ENCODE results near the gene RHBDF2.
"Not testable (repeated sequence)": the region's sequence is repeated elsewhere in the genome, so short reads cannot be mapped to it uniquely, and the experiment has no call there.

RHBDF2 gene

GRCh38 chr17:76537578-76538280 lies 36.5 kb upstream of the RHBDF2 start, which contains the start of gene CYGB:
CYGB (minus strand) TSS chr17:76537709; CDS start chr17:76537542, 167 bp downstream.
- no peak for DNase-seq

GRCh38 chr17:76537288-76537577 lies 36.0 kb upstream of the RHBDF2 start:
- DNase-seq: no peak

DNA sequence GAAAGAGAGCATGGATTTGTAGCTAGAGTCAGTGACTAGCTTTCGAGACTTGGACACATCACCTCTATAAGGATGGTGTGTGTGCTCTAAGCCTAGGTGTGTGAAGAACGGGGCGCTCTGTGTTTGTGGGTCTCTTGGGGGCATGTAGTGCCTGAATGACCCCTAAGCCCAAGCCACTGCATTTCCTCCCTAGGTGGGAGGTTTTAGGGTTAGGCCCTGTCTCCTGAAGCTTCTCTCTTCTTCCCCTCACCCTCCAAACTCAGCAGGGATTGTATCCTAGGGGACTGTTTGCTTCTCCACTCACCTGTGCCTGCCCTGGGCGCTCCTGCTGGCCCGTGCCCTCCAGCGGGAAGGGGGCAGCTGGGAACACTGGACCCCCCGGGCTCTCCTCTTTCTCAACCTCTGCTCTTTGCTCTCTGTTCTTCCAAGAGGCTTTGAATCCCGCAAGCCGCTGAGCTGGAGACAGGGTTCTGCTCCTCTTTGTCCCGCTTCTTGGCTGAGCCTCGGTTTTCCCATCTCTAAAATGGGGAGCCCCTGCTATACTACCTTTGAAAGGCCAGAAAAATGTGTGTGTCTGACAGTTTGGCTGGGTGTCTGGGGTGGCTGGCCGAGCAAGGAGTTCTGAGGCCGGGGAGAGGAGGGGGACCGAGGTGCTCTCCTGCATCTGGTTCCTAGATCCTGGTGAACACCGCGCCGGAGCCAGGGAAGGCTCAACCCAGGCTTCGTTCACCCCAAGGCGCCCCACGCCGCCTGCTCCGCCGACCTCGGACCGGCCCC lies 35.5 kb upstream of the RHBDF2 start:
- DNase-seq: no peak

DNA sequence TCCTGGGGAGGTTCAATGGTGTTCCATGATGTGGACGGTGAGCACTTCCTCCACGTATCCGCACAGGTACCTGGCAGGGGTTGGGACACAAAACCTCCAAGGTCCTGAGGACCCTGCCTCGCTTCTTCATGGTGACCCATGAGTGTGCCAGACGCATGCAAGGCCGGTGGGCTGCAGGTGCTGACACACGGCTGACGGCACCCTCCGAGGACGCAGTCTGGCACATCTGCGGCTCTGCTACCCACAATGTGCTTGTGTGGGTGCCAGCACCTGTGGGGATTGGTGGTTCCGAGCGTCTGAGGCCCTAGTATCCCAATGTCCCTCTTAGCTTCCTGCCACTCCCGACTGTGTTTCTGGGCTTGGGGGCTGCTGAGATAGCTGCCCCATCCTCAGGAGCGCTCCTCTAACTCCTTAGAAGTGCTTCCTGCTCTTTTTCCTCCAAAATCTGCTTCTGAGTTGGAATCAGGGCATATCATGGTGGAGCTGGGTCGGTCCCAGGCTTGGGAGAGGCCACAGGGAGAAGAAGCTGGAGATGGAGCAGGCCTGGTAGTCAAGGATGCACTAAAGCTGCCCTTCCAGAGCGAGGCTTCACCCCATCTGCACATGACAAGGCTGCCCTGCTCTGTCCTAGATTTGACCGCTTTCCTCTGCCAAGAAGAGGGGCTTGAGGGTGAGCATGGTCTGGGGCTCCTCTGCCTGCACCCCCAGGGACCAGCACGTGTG lies 34.7 kb upstream of the RHBDF2 start:
- DNase-seq: no peak

DNA sequence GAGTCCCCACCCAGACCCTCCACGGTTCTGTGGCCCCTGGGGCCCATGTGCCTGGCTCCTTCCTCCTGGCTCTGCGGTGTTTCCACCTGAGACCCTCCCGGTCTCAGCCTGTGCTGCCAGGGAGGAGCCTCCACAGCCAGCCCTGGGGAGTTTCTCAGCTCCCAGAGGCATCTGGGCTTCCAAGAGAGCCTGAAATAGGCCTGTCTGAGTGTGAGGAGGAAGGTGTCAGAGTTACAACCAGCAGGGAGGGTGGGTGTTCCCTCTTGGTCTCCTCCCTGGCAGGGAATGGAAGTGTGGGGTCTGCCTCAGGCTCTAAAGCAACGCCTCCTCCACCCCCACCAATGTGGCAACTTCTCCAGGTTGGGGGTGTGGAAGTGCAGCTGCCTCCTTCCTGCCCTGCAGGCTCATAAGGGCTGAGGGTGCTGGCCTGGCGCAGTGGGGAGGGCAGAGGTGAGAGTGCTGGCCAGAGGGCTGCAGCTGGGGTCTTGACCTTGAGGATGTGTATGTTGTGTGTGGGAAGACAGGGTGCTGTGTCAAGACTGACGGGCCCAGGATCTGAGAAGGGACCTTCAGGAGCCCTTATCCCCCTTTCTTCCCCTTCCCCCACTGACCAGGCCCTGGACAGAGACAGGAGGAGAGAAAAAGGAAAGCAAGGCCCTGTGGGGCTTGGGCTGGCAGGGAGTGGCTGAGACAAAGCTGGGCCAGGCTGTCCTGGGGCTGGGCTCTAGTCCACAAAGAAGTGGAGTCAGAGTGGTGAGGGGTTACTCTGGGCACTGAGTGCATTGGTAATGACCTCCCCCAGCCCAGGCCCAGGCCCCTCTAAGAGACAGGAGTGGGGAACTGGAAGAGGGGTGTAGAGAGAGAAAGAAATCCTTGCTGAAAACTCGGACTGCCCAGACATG lies 33.9 kb upstream of the RHBDF2 start:
- no peak for DNase-seq

DNA sequence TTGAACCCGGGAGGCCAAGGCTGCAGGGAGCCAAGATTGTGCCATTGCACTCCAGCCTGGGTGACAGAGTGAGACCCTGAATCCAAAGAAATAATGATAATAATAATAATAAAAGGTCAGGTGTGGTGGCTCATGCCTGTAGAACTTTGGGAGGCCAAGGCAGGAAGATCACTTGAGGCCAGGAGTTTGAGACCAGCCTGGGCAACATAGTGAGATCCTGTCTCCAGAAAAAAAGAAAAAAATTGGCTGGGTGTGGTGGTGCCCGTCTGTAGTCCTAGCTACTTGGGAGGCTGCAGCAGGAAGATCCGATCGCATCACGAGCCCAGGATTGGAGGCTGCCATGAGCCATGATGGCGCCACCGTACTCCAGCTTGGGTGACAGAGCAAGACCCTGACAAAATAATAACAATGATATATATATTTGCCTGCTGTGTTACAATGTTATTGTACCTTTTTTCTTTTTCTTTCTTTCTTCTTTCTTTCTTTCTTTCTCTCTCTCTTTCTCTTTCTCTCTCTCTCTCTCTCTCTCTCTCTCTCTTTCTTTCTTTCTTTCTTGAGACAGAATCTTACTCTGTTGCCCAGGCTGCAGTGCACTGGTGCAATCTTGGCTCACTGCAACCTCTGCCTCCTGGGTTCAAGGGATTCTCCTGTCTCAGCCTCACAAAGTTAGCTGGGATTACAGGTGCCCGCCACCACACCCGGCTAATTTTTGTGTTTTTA lies 32.6 kb upstream of the RHBDF2 start:
- not testable (repeated sequence) for DNase-seq

DNA sequence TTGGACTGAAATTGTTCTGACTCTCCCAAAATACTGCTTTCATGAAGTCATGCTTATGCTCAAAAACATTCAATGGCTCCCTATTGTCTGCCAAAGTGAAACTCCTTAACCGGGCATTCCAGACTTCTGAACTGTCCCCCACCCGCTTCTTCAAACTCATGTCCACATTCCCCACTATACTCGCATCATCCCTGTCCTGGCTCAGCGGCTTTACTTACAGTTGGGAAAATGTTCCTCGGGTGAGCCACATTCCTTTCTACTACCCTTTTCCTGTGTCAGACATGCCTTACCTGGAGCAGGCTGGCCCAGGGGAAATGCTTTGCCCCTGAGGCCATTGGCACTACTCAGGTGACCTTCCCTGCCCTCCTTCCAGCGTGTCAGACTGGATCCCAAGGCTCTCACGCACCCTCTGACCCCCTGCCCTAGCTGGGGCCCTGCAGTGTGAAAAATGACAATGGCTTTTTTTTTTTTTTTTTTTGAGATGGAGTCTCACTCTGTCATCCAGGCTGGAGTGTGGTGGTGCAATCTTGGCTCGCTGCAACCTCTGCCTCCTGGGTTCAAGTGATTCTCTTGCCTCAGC lies 30.9 kb upstream of the RHBDF2 start:
- no peak for DNase-seq

- DNase-seq: no peak
Measured at GRCh38 chr17:76531486-76532038, 30.3 kb upstream of the RHBDF2 start.

GRCh38 chr17:76530811-76531485 lies 29.7 kb upstream of the RHBDF2 start:
- no peak for DNase-seq

DNA sequence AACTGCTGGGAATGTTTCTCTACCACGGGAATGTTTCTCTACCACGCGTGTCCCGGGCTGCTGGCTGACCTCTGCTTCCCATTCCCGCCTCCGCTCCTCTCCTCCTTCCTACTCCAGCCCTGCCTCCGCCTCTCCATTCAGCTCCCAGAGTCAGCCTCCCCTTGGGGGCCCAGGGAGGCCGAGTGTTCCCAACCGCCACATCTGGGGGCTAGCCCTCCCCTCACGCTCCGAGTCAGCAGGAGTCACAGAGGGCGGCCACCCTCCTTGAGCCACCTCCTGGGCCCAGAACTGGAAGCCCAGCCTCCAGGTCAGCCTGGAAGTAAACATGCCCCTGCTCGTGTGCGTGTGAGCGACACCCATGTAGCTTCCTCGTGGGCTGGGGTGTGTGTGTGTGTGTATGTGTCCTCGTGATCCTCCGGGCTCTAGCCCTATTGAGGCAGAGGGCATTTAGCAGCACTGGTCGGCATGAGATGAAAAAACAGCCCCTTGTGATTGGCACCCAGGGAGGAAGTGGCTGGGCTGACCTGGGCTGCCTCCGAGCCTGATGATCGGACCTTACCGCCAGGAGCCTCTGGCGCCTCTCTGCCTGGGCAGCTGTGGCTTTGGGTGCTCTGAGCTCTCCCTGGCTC lies 29.0 kb upstream of the RHBDF2 start:
- DNase-seq: no peak

GRCh38 chr17:76529224-76530094 lies 28.2 kb upstream of the RHBDF2 start:
- peak; percentile 91 for DNase-seq

DNA sequence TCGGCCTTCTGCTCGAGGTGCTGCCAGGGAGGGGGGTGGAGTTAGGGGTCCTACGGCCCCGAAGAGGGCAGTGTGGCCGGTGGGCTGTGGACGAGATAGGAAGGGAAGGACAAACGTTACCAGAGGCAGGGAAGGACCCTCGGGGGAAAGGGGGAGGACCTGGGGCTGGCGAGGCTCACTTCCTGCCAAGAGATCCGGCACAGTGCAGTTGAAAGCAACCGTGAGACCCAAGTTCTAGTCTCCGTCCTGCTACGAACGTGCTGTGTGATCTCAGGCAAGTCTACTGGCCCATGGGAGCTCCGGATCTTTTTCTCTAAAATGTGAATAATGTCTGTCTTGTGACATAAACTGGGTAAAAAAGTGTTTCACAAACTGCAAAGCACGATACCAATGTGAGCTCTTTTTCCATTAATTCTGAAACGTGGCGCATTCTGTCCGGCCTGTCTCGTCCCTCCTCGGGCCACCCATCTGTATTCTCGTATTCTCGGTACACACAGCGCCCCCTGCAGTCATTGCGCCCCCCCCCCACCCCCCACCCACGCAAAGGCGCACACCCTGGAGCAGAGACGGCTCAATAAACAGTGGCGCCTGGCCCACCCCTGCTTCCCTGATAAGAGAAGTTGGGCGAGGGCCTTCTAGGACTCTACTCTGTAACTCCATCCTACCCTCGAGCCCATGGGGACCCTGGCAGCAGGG lies 27.5 kb upstream of the RHBDF2 start:
- DNase-seq: no peak

- DNase-seq: no peak
Measured at GRCh38 chr17:76528156-76528527, 26.9 kb upstream of the RHBDF2 start.

DNA sequence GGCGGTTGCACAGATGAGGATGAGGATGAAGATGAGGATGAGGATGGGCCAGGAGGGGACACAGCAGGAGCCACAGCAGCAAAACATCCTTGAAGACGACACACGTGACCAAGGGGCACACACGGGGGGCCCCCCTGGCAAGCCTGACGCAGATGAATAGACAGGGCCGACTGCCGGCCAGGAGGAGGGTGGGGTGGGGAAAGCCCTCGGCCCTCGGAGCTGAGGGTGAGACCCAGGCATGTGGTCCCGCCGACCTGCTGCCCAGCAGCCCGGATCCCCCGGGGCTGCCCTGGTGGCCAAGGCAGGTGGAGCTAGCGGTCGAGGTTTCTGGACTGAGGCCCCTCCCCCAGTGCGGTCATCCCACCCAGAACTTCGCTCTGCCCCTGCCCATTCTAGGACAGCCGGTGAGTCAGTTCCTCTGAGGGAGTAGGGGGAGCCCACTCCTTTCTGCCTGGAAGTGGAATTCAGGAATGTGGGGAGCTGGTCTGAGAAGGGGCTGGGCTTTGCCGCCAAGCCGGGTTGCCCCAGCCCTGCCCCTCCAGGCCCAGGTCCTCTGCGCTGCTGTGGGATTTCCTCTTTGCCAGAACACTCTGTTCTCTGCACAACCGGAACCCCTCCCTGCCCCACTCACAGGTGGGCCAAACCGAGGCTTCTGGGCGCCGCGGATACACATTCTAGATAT lies 26.3 kb upstream of the RHBDF2 start:
- DNase-seq: peak; percentile 78

DNA sequence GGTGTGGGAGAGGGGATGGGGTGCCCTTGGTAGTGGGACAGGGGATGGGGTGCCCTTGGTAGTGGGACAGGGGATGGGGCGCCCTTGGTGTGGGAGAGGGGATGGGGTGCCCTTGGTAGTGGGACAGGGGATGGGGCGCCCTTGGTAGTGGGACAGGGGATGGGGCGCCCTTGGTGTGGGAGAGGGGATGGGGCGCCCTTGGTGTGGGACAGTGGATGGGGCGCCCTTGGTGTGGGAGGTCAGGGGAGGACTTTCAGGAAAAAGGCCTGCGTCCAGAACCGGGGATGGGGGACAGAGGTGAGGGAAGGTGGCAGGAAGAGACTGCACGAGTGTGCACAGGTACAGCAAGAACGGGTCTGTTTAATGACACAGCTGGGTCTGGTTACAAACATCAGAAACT lies 25.8 kb upstream of the RHBDF2 start:
- DNase-seq: not testable (repeated sequence)

- DNase-seq: not testable (repeated sequence)
Measured at GRCh38 chr17:76525513-76525833, 24.2 kb upstream of the RHBDF2 start.

DNA sequence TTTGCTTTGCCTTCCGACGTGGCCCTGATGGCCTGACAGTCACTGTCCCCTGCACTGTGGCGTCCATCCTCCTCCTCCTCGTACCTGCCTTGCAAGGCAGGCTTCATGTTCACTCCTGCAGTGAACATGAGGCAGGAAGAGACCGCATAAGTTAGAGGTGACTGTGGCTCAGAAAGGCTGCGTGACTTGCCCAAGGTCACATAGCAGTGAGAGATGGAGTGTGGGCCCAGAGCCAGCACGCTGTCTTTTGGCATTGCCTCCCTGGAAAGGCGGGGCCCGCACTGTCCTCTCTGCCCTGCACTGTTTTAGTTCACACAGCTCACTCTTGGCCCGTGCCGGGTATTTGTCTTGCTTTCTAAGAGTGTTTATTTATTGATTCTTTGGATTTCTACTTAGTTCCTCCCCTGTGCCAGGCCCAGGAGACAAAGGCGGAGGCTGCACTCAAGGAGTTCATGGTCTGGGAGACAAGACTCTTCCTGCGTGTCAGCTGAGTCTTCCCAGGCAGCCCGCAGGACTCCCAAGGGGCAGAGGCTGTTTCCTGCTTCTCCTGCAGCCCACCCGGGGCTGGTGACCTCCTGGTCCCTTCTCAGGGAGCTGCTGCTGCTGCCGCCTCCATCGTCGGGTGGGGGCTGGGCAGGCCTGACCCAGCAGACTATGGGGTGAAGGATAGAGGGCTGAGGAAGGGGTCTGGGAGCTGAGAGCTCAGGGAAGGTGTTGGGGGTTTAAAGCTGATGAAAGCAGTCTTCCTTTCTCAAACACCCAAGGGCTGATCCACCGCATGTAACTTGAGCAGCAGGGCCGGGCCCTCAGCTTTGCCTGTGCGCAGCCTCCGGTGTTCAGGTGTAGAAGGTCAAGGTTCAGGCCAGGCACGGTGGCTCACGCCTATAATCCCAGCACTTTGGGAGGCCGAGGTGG lies 23.6 kb upstream of the RHBDF2 start:
- no peak for DNase-seq
